ENCODE measurements around the gene FHIP2A. TPM values are rescaled to one million over a fixed set of nuclear protein-coding genes. Genes with fewer than 3 reads are reported as not detected.

FHIP2A gene
- total RNA-seq, 1 experiment from 2014 or later = 20.7 TPM

DNA sequence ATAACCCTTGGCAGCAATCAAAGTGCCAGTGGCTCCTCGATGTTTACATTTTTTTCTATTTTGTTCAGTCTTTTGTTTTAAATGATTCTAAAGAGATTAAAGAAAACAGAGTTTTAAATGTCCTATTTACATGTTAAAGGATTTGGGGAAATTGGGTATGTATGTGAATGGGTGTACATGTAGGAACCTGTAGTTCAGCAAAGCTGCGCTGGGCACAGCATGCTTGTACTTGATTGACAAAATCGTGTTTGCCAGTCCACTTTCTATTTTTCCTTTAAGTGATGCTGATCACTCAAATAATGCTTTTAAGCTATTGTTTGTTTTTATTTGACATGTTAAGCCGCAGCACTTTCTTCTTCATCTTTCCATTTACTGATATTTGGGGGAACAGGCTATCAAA lies 40.9 kb downstream of the FHIP2A start:
- Histone ChIP-seq H3K4me2 (ENCODE audit: low read length) (no peak overlapping the region), H3K9ac (ENCODE audit: low read length) (no peak overlapping the region), H2AFZ (ENCODE audit: low read depth, low read length, poor library complexity, severe bottlenecking) (no peak overlapping the region), H4K20me1 (ENCODE audit: insufficient read depth) (no peaks in the 10 kb centered on the region; the same call in 1 of the 2 replicates), H3K4me3 (replicated peaks in 1 of 2; ENCODE audit: low read depth in 1 of 2, low read length in 2 of 2) (no peak overlapping the region), H3K36me3 (ENCODE audit: control insufficient read depth in 1 of 2, insufficient read depth in 2 of 2, low read length in 2 of 2) (peaks cover 0 to 15% of the 10 kb centered on the region in 2 experiments; a peak in 2 of 4 replicates), H3K79me2 (ENCODE audit: insufficient read depth, low read length) (no peaks in the 10 kb centered on the region), H3K9me2 (ENCODE audit: insufficient read depth) (no peaks in the 10 kb centered on the region), H3K9me3 (ENCODE audit: control insufficient read depth in 1 of 2, insufficient read depth in 1 of 2, low read depth in 1 of 2, low read length in 2 of 2) (no peaks in the 10 kb centered on the region), H3K4me1 (ENCODE audit: control insufficient read depth in 1 of 2, insufficient read depth in 2 of 2, low read length in 2 of 2) (no peaks in the 10 kb centered on the region), H3K27ac (ENCODE audit: low read depth, low read length) (no peak overlapping the region), H3K27me3 (ENCODE audit: insufficient read depth, low read length) (no peaks in the 10 kb centered on the region)
- ATAC-seq (no peak), DNase-seq (ENCODE audit: low read depth, low spot score) (no peak)
- no TSS peak for BruUV-seq (replicated peaks)
- RAD21 ChIA-PET (ENCODE audit: low non-redundant PET in 1 of 2, low total read pairs in 2 of 2, uncharacterized antibody in 2 of 2, unreplicated experiment in 2 of 2) = no interaction called here
- TF ChIP-seq POLR2AphosphoS5 (IDR thresholded peaks at IDR 0.05; ENCODE audit: low read depth, low read length) (no peak), EZH2phosphoT487 (IDR thresholded peaks at IDR 0.05; ENCODE audit: borderline replicate concordance) (no peak), POLR2A (IDR thresholded peaks at IDR 0.05; ENCODE audit: borderline replicate concordance, extremely low read depth, insufficient read depth, insufficient read length) (no peak), YY1 (IDR thresholded peaks at IDR 0.05; ENCODE audit: extremely low read depth, insufficient replicate concordance, low read depth, low read length) (no peak), CBX3 (IDR thresholded peaks at IDR 0.05; ENCODE audit: low read depth) (no peak), FOSL1 (IDR thresholded peaks at IDR 0.05; ENCODE audit: low read depth) (no peak), SP1 (IDR thresholded peaks at IDR 0.05; ENCODE audit: low read depth) (no peak), SRF (IDR thresholded peaks at IDR 0.05; ENCODE audit: low read depth) (no peak), ZFX (IDR thresholded peaks at IDR 0.05) (no peak), TCF7L2 (IDR thresholded peaks at IDR 0.05; ENCODE audit: borderline replicate concordance, extremely low read depth, insufficient read depth, insufficient read length) (no peak), JUND (IDR thresholded peaks at IDR 0.05) (no peak), ZNF274 (IDR thresholded peaks at IDR 0.05; ENCODE audit: low read depth, low read length) (no peak), CEBPB (IDR thresholded peaks at IDR 0.05; ENCODE audit: low read depth) (no peak), EZH2 (IDR thresholded peaks at IDR 0.05) (no peak), EGR1 (IDR thresholded peaks at IDR 0.05; ENCODE audit: low read depth) (no peak)
- TF ChIP-seq, protein P1, sequence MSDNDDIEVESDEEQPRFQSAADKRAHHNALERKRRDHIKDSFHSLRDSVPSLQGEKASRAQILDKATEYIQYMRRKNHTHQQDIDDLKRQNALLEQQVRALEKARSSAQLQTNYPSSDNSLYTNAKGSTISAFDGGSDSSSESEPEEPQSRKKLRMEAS (IDR thresholded peaks at IDR 0.05) = no peak
- TF ChIP-seq, protein P2, sequence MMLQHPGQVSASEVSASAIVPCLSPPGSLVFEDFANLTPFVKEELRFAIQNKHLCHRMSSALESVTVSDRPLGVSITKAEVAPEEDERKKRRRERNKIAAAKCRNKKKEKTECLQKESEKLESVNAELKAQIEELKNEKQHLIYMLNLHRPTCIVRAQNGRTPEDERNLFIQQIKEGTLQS (IDR thresholded peaks at IDR 0.05) = no peak
- TF ChIP-seq, protein P3, sequence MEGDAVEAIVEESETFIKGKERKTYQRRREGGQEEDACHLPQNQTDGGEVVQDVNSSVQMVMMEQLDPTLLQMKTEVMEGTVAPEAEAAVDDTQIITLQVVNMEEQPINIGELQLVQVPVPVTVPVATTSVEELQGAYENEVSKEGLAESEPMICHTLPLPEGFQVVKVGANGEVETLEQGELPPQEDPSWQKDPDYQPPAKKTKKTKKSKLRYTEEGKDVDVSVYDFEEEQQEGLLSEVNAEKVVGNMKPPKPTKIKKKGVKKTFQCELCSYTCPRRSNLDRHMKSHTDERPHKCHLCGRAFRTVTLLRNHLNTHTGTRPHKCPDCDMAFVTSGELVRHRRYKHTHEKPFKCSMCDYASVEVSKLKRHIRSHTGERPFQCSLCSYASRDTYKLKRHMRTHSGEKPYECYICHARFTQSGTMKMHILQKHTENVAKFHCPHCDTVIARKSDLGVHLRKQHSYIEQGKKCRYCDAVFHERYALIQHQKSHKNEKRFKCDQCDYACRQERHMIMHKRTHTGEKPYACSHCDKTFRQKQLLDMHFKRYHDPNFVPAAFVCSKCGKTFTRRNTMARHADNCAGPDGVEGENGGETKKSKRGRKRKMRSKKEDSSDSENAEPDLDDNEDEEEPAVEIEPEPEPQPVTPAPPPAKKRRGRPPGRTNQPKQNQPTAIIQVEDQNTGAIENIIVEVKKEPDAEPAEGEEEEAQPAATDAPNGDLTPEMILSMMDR (IDR thresholded peaks at IDR 0.05 in 2 of 3, conservative IDR thresholded peaks at IDR 0.05 in 1 of 3; ENCODE audit: borderline replicate concordance in 1 of 3, insufficient read depth in 1 of 3, low read depth in 2 of 3, low read length in 2 of 3) = no peak
- TF ChIP-seq, protein P4, sequence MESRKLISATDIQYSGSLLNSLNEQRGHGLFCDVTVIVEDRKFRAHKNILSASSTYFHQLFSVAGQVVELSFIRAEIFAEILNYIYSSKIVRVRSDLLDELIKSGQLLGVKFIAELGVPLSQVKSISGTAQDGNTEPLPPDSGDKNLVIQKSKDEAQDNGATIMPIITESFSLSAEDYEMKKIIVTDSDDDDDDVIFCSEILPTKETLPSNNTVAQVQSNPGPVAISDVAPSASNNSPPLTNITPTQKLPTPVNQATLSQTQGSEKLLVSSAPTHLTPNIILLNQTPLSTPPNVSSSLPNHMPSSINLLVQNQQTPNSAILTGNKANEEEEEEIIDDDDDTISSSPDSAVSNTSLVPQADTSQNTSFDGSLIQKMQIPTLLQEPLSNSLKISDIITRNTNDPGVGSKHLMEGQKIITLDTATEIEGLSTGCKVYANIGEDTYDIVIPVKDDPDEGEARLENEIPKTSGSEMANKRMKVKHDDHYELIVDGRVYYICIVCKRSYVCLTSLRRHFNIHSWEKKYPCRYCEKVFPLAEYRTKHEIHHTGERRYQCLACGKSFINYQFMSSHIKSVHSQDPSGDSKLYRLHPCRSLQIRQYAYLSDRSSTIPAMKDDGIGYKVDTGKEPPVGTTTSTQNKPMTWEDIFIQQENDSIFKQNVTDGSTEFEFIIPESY (IDR thresholded peaks at IDR 0.05; ENCODE audit: extremely low read depth, insufficient replicate concordance, low read length) = no peak
- TF ChIP-seq, protein P5, sequence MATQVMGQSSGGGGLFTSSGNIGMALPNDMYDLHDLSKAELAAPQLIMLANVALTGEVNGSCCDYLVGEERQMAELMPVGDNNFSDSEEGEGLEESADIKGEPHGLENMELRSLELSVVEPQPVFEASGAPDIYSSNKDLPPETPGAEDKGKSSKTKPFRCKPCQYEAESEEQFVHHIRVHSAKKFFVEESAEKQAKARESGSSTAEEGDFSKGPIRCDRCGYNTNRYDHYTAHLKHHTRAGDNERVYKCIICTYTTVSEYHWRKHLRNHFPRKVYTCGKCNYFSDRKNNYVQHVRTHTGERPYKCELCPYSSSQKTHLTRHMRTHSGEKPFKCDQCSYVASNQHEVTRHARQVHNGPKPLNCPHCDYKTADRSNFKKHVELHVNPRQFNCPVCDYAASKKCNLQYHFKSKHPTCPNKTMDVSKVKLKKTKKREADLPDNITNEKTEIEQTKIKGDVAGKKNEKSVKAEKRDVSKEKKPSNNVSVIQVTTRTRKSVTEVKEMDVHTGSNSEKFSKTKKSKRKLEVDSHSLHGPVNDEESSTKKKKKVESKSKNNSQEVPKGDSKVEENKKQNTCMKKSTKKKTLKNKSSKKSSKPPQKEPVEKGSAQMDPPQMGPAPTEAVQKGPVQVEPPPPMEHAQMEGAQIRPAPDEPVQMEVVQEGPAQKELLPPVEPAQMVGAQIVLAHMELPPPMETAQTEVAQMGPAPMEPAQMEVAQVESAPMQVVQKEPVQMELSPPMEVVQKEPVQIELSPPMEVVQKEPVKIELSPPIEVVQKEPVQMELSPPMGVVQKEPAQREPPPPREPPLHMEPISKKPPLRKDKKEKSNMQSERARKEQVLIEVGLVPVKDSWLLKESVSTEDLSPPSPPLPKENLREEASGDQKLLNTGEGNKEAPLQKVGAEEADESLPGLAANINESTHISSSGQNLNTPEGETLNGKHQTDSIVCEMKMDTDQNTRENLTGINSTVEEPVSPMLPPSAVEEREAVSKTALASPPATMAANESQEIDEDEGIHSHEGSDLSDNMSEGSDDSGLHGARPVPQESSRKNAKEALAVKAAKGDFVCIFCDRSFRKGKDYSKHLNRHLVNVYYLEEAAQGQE (IDR thresholded peaks at IDR 0.05; ENCODE audit: low read depth) = no peak
- intact Hi-C loops (cut with micrococcal nuclease) = no loop called here
- POLR2A ChIA-PET = no interaction called here
- CTCF ChIA-PET = interaction anchor here (1.4 to 5.1 kb wide), 3 partner anchors 10 to 17 kb away, joined by 3 to 21 read pairs (median 11); no protein-coding TSS in a partner anchor
